Sigmoid colon (tissue), 7 donors: Measurements from ENCODE around the gene NCKAP5. TPM values are rescaled to one million over a fixed set of nuclear protein-coding genes. Genes with fewer than 3 reads are reported as not detected.

Experiments used
- DNase-seq: peaks from one replicate; pipeline ENCODE4 v3.0.0-alpha.2; 2019
- H3K27ac ChIP-seq, 4 donors: fragments of 200-600 bp; sonication (generic); one replicate each; pipeline ENCODE4 v1.5.1; 2016 to 2019; ENCODE audit warnings: mild to moderate bottlenecking in 1 of 4
- H3K27me3 ChIP-seq, 3 donors: fragments of 200-600 bp; sonication (generic); one replicate each; pipeline ENCODE4 v1.5.1; 2019; ENCODE audit warnings: mild to moderate bottlenecking in 1 of 3
- H3K36me3 ChIP-seq, 4 donors: fragments of 200-600 bp; sonication (generic); one replicate each; pipeline ENCODE4 v1.5.1; 2016 to 2019
- H3K4me1 ChIP-seq, 4 donors: fragments of 200-600 bp; sonication (generic); one replicate each; pipeline ENCODE4 v1.5.1; 2017 to 2019
- H3K4me3 ChIP-seq, 4 donors: fragments of 200-600 bp; sonication (generic); one replicate each; pipeline ENCODE4 v1.5.1; 2017 to 2019; ENCODE audit warnings: mild to moderate bottlenecking in 2 of 4, moderate library complexity in 1 of 4
- H3K9me3 ChIP-seq, 4 donors: fragments of 200-600 bp in 3 of 4; sonication (generic) in 3 of 4; one replicate each; pipeline versions ENCODE4 v1.5.1 to v1.6.1; 2013 to 2019
- EP300 ChIP-seq, 4 donors: sonication (generic); formaldehyde crosslinking; IDR thresholded peaks; one replicate each; pipeline ENCODE4 v1.6.1; 2017; ENCODE audit warnings: antibody characterized with exemption in 4 of 4
- POLR2A ChIP-seq, 2 donors: fragments of 450-650 bp; IDR thresholded peaks; one replicate each; pipeline ENCODE4 v1.6.1; 2016; ENCODE audit warnings: antibody characterized with exemption in 2 of 2, mild to moderate bottlenecking in 2 of 2, moderate library complexity in 2 of 2
- POLR2AphosphoS5 ChIP-seq, 4 donors: sonication (generic); formaldehyde crosslinking; IDR thresholded peaks; one replicate each; pipeline ENCODE4 v1.6.1; 2017; ENCODE audit warnings: antibody characterized with exemption in 4 of 4
- WGBS, 2 donors: extraction: QIAGEN DNeasy Blood & Tissue Kit; methylation state at CpG; one replicate each; pipeline ENCODE4 v1.1.7; 2013; 5-methylcytosine and 5-hydroxymethylcytosine counted together
- intact Hi-C: fragments of 100-400 bp; cut with DNase I; formaldehyde crosslinking; loops from one replicate; pipeline ENCODE4 v1.15.1; 2023
- polyA plus RNA-seq, 3 donors: library from polyadenylated mRNA; stranded (reverse); fragments of 200-250 nt; gene quantifications; one replicate each; pipeline ENCODE4 v1.2.3, GENCODE V29; 2013
- total RNA-seq, 4 donors: library from RNA; depleted of rRNA; stranded (reverse); fragments of >200 nt; gene quantifications; one replicate each; pipeline ENCODE4 v1.1.0, GENCODE V29; 2016
- TF ChIP-seq, protein P1 (sequence below), 4 experiments: fragments of 450-650 bp in 3 of 4; fragments of 200-600 bp in 1 of 4; IDR thresholded peaks; one replicate each; pipeline ENCODE4 v1.5.1; 2016 to 2019; ENCODE audit warnings: antibody characterized with exemption in 4 of 4, mild to moderate bottlenecking in 3 of 4, moderate library complexity in 2 of 4
- donor health status: healthy with polysubstance abuse.
- donor health status: Bipolar disorder and iron deficiency.
- donor health status: healthy.

NCKAP5 gene
- total and polyA plus RNA-seq, 7 donors, result under 0.01 to 3.7 (median 0.60) TPM

DNA sequence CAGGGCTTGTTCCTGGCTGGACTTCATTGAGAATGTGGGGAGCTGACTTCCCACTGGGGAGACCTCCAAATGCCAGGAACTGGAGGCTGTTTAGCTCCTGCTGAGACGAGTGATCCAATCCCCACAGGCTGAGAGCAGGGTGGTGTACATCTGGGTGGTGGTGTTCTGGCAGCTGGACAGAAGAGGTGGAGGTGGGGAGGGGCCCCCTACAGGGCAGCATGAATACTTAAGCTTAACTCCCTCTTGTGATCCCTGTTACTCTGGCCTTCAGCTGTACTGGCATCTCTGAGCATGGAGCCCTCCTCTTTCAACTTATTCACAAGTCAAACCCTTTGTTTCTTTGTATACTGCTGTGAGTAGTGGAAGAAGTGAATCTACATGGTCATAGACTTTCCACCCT, 730.5 kb downstream of the NCKAP5 start:
- Histone ChIP-seq H3K36me3 (no peaks in the 10 kb centered on the region), H3K27me3 (no peaks in the 10 kb centered on the region), H3K9me3 (peaks cover 0 to 3% (median 0%) of the 10 kb centered on the region in 4 donors), H3K4me3 (no peak overlapping the region), H3K27ac (no peak overlapping the region), H3K4me1 (no peaks in the 10 kb centered on the region)
- DNase-seq, result no peak
- 75 to 82% methylated on average over 1 of the region's 1 CpG for WGBS, 2 donors
- intact Hi-C loops, result no loop called here
- TF ChIP-seq, protein P1, sequence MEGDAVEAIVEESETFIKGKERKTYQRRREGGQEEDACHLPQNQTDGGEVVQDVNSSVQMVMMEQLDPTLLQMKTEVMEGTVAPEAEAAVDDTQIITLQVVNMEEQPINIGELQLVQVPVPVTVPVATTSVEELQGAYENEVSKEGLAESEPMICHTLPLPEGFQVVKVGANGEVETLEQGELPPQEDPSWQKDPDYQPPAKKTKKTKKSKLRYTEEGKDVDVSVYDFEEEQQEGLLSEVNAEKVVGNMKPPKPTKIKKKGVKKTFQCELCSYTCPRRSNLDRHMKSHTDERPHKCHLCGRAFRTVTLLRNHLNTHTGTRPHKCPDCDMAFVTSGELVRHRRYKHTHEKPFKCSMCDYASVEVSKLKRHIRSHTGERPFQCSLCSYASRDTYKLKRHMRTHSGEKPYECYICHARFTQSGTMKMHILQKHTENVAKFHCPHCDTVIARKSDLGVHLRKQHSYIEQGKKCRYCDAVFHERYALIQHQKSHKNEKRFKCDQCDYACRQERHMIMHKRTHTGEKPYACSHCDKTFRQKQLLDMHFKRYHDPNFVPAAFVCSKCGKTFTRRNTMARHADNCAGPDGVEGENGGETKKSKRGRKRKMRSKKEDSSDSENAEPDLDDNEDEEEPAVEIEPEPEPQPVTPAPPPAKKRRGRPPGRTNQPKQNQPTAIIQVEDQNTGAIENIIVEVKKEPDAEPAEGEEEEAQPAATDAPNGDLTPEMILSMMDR (IDR thresholded peaks at IDR 0.05), result no peak
- TF ChIP-seq EP300 (IDR thresholded peaks at IDR 0.05) (no peak), POLR2A (IDR thresholded peaks at IDR 0.05) (no peak), POLR2AphosphoS5 (IDR thresholded peaks at IDR 0.05) (no peak)

DNA sequence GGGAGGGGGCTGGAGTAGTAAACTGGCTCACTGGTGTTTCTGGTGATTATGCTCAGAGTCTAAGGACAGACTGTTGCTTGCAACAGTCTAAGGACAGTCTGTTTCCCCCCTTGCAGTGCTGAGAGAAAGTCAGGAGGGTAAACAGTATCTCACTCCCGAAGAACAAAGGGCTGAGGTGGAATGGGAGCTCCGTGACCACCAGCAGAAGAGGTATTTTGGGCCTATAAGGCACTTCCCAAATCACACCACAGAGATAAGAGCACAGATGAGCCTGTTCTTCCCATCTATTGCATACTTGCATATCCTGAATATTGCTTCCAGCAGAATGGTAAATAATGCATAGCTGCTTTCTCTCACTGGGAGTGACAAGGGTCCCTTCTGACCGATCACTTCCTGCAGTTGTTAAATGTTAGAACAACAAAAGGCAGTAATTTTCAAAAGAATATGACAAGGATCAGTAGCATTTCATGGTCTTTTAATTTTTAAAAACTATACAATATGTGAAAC, 737.9 kb downstream of the NCKAP5 start:
- DNase-seq, result no peak
- WGBS, 2 donors, result 49 to 78% methylated on average over 3 of the region's 3 CpGs
- no peak overlapping the region for H3K4me3 ChIP-seq
- H3K4me1 ChIP-seq, result no peaks in the 10 kb centered on the region
- no peaks in the 10 kb centered on the region for H3K36me3 ChIP-seq
- intact Hi-C loops, result no loop called here
- H3K27me3 ChIP-seq, result no peaks in the 10 kb centered on the region
- no peak overlapping the region for H3K27ac ChIP-seq
- H3K9me3 ChIP-seq, result peaks cover 0 to 3% (median 0%) of the 10 kb centered on the region in 4 donors
- no peak for TF ChIP-seq EP300 (IDR thresholded peaks at IDR 0.05)
- no peak for TF ChIP-seq POLR2AphosphoS5 (IDR thresholded peaks at IDR 0.05)
- TF ChIP-seq, protein P1 (IDR thresholded peaks at IDR 0.05), result no peak
- TF ChIP-seq POLR2A (IDR thresholded peaks at IDR 0.05), result no peak

DNA sequence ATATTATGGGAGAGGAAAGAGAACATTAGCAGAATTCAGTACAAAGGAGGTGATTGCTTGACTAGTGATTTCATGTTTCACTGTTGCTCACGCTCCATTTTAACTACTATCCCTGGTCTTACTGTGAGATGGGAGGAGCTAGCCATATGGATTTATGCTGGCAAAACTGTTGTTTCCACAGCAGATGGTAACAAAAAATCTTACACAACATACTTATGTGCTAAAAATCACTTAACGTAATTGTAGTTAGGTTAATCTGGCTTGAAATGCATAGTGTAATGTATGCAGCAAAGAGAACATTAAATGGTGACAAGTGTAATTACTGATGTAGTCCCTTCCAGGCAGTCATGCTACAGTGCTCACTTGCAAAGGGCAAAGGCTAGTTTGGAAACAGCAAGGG, 742.7 kb downstream of the NCKAP5 start:
- no peaks in the 10 kb centered on the region for H3K9me3 ChIP-seq
- WGBS, 2 donors, result 89 to 91% methylated on average over 2 of the region's 2 CpGs
- no peak for TF ChIP-seq EP300 (IDR thresholded peaks at IDR 0.05)
- no peak for TF ChIP-seq POLR2AphosphoS5 (IDR thresholded peaks at IDR 0.05)

DNA sequence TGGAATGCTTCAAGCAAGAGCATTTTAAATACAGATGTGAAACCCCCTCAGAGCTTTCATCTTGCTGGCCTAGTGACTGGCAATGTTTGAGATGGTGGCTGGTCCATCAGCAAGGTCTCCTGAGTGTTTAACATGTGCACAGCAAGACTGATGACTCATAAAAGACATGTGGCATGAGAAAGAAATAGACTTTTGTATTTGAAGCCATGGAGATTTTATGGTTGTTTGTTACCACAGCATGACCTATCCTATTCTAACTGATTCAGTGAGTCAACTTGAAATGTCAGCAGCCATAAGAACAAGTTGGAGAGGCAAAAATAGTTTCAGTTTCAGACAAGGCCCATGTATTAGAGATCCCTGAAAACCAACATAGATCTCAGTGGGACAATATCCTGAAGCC, 743.5 kb downstream of the NCKAP5 start:
- DNase-seq, result no peak
- Histone ChIP-seq H3K36me3 (no peaks in the 10 kb centered on the region), H3K27ac (no peak overlapping the region), H3K4me1 (no peaks in the 10 kb centered on the region), H3K4me3 (no peak overlapping the region), H3K9me3 (no peaks in the 10 kb centered on the region), H3K27me3 (no peaks in the 10 kb centered on the region)
- TF ChIP-seq POLR2A (IDR thresholded peaks at IDR 0.05), result no peak
- no peak for TF ChIP-seq POLR2AphosphoS5 (IDR thresholded peaks at IDR 0.05)
- TF ChIP-seq EP300 (IDR thresholded peaks at IDR 0.05), result no peak
- TF ChIP-seq, protein P1 (IDR thresholded peaks at IDR 0.05), result no peak
- intact Hi-C loops, result no loop called here

More for the DNA sequence above, 742.7 kb downstream of the NCKAP5 start:
- Histone ChIP-seq H3K27ac (no peak overlapping the region), H3K4me1 (no peaks in the 10 kb centered on the region), H3K36me3 (no peaks in the 10 kb centered on the region), H3K4me3 (no peak overlapping the region), H3K27me3 (no peaks in the 10 kb centered on the region)
- intact Hi-C loops, result no loop called here
- no peak for DNase-seq

DNA sequence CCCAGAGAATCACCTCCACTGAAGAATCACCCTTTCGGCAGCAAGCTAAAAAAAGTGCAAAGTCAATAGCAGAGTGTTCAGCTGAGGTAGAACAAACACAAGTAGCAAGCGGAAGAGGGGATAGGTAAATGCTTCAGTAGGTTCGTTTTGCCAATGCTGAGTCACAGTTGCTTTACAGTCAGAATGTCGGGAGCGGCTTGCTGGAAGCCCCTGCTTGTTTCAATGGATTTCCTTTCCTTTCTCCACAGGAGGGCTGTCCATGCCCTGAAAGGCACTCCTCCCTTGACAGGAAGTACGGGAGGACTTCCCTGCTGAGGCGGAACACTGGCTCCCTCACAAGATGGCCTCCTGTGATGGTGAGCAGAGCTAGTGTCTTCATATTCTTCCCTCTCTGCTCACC, 752.0 kb downstream of the NCKAP5 start:
- H3K36me3 ChIP-seq, result no peaks in the 10 kb centered on the region
- H3K4me3 ChIP-seq, result no peak overlapping the region
- 87 to 93% methylated on average over 7 of the region's 7 CpGs for WGBS, 2 donors
- intact Hi-C loops, result no loop called here
- no peaks in the 10 kb centered on the region for H3K9me3 ChIP-seq
- no peak for DNase-seq
- H3K27me3 ChIP-seq, result peaks cover 0 to 4% (median 0%) of the 10 kb centered on the region in 3 donors
- no peak overlapping the region for H3K27ac ChIP-seq
- TF ChIP-seq, protein P1 (IDR thresholded peaks at IDR 0.05), result no peak
- TF ChIP-seq EP300 (IDR thresholded peaks at IDR 0.05) (no peak), POLR2A (IDR thresholded peaks at IDR 0.05) (no peak), POLR2AphosphoS5 (IDR thresholded peaks at IDR 0.05) (no peak)
- H3K4me1 ChIP-seq, result no peaks in the 10 kb centered on the region
